NCI-H1694 (cell line): ENCODE data around the gene NMT1.
A peak's percentile ranks its signal among the peaks of the same experiment; 100 is the strongest.

Source experiments
- DNase-seq: peaks from one replicate; lab custom pipeline; 2025; lab: John Stamatoyannopoulos, UW

Gene NMT1

DNA sequence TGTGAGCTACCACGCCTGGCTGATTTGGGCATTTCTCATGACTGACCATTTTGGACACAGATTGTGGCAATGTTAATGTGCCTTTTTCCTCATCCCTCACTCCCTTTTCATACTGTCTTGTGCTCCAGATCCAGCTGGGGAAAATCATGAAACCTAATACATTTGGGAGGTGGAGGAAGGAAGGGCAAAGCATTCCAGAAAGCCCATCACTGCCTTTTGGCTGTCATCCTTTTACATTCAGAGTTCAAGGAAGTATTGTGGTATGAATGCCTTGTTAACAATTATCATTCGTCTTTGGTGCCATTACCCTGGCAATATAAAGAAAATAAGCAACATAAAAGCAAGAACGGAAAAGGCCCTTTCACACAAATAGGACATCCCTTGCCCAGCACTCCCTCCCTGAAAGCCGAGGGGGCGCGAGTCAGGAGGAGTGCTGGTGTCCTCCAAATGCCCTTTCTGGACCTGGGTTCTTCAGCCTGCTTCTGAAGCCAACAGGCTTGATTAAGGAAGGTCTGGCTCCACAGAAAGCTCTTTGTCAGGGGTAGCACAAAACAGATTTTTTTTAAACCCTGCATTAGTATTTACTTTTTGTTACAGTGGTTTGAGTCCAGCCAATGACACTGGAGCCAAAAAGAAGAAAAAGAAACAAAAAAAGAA, 20.1 kb downstream of the NMT1 start:
- no peak for DNase-seq

DNA sequence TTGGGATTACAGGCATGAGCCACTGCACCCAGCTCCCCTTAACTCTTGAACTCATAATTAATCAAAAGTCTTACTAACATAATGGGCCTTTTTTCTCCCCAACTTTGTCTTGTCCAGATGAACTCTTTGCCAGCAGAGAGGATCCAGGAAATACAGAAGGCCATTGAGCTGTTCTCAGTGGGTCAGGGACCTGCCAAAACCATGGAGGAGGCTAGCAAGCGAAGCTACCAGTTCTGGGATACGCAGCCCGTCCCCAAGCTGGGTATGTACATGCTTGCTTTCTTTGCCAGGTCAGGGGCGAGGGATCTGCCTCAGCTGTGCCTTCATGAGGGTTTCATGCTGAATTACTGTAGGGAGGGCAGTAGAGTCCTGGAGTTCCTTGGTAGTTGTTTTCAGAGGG, 25.3 kb downstream of the NMT1 start:
- no peak for DNase-seq

- DNase-seq: no peak
Measured at GRCh38 chr17:45086865-45087503, 25.9 kb downstream of the NMT1 start.

GRCh38 chr17:45087504-45087975, 26.4 kb downstream of the NMT1 start:
- DNase-seq: no peak

DNA sequence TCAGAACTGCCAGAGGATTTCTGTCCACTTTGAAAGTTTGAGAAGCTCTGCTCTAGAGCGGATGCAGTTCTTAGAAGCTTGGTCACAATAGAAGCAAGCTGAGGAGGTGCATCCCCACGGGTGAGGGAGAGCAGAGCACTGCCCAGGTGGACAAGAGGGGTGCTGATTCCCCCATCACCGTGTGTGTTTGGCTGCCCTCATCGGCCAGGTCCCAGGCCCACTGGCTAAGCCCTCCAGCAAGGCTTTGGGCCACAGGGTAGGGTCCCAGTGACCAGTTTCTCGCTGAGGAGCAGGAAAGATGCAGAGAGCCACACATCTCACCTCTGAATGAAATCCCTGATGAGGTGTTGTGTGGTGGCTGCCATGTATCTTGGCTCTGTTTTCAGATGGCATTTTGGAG, 26.9 kb downstream of the NMT1 start:
- no peak for DNase-seq

- no peak for DNase-seq
Measured at GRCh38 chr17:45088741-45089140, 27.6 kb downstream of the NMT1 start.

DNA sequence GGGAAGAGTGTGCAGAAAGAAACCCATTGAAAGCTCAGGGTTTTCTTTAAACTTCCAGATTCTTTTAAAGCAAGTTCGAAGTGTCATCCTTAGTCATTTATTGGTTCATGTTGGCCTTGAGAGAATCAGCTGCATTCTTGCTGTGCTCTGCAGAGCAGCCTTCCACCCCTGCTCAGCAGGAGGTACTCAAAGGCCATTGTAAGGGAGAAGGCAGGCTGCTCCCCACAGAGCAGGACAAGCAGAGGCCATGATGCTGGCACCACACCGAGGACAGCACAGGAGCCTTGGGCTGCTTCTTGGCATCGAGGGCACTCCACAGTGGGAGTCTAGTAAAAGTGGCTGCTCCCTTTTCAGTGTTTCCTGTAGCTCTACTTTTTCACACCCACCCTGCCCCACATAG, 29.6 kb downstream of the NMT1 start:
- no peak for DNase-seq

DNA sequence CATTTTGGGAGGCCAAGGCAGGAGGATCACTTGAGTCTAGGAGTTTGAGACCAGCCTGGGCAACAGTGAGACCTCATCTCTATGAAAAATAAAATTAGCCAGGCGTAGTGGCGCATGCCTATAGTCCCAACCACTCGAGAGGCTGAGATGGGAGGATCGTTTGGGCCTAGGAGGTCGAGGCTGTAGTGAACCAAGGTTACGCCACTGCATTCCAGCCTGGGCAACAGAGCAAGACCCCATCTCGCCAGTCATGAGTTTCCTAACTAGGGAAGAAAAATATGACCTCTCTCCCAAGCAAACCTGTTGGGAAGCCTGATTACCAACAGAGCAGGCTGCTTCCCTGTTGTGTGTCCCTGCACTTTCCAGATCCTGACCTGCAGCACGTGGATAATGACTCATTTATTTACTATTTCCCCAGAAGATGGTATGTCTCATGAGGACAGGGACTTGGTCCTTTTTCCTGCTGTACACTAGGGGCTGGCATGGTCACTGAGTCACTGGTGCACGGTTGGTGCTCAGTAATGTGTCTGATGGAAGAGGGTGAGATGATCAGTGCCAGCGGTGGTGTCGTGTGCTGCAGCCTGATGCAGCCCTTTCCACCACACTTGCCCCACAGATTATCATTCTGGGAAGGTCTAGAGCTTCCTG, 30.8 kb downstream of the NMT1 start:
- no peak for DNase-seq

DNA sequence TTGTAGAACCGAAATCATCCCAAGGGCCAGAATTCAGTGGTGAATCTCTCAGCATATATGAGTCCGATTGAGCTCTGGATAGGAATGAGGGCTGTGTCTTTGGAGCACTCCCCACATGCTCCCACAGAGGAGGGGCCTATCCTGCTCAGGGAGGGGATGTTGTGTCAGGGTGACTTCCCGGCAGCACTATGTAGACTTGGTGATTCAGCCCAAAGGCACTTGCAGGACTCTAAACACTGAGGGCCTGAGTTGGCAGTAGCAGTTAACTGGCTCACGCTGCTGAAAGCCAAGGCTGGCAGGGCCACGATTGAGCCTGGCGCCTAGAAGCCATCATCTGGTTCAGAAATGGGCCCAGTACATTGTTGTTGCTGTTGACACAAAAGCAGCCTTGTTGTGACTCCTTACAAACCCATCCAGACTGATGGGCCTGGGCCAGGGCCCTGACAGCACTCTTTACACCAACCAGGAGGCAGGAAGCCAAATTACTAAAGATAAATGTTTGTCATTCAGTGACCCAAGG, 31.9 kb downstream of the NMT1 start:
- DNase-seq: no peak

- no peak for DNase-seq
Measured at GRCh38 chr17:45093444-45094110, 32.5 kb downstream of the NMT1 start.

DNA sequence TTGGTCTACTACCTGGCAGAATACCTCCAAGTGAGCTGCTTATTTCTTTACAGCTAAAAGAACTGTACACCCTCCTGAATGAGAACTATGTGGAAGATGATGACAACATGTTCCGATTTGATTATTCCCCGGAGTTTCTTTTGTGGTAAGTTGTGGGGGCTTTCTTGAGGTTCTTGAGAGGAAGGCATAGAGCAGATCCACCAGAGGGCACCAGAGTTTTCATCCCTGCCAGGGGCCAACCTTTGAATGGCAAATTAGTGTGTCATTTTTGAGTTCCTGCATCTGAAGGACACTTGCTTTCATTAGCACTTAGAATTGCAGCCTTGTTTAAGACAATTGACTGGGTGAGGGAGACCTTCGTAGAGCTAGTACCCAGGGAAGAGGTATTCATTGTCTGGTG, 35.0 kb downstream of the NMT1 start:
- DNase-seq: peak; percentile 47

DNA sequence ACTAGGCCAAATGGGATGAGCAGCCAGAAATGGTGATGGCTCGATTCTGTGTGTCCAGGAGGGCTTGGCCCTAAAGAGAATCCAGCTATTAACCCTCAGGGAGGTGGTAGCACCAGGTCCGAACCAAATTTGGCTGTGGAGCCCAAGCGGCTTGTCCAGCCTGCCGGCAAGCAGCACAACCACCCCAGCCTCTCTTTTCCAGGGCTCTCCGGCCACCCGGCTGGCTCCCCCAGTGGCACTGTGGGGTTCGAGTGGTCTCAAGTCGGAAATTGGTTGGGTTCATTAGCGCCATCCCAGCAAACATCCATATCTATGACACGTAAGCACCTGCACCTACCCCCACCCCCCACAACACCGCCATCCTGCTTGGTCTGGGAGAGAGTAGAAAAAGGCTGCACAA, 35.8 kb downstream of the NMT1 start:
- no peak for DNase-seq

DNA sequence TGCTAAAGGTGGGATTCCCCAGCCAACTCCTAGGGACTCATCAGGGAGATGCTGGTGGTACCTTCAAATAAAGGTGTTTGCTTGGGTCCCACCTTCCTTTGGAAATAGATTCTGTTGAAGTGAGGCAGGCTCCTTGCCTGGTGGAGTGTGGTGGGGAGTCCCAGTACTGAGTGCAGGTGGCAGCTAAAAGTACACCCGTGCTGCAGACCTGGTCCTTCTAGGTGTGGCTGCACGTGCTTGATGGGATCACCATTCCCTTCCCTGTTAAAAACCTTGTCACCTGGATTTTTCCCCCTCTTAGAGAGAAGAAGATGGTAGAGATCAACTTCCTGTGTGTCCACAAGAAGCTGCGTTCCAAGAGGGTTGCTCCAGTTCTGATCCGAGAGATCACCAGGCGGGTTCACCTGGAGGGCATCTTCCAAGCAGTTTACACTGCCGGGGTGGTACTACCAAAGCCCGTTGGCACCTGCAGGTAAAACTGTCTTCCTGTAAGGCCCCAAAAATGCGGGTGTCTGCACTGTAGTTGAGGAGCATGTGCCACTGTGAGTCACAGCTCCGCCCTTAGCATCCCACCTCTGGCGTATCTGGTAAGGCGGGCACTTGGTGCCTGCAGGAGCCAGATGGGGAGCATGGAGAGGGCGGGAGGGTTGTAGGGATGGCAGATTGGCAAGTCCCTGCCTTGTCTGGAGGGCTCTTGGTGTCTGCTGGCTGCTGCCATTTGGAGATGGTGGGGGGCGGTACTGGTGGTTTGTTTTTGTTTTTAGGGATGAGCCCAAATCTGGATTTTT, 37.2 kb downstream of the NMT1 start:
- peak; percentile 91 for DNase-seq

DNA sequence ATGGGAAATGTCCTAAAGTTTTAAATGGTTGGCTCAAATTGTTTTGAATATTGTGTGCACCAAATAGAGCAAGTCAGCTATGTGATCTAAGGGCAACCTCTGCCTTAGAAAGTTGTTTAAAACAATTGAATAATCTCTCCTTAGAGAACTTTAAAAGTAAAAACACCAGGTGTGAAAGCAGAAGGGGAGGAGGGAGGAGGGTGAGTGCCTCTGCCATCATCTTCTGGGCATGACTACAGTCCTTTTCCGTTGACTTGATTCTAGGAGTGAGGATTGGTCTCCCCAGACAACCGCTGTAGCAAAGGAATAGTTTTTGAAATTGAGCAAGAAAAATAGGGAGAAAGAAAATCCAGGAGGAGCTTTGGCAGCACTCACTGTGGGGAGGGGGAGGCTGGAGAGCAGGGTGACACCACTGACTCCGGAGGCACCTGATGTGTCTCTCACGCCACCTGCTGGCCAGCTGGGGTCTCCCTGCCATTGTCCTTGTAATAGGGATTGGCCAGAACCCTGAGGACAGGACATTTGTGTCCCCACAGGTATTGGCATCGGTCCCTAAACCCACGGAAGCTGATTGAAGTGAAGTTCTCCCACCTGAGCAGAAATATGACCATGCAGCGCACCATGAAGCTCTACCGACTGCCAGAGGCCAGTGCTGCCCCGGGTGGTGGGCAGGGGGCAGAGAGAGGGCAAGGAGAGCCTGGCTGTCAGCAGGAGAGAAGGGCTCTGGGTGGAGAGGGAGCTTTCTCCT, 37.9 kb downstream of the NMT1 start:
- peak; percentile 85 for DNase-seq

- no peak for DNase-seq
Measured at GRCh38 chr17:45101546-45101882, 40.4 kb downstream of the NMT1 start.

GRCh38 chr17:45101883-45102811, 41.0 kb downstream of the NMT1 start:
- DNase-seq: no peak

DNA sequence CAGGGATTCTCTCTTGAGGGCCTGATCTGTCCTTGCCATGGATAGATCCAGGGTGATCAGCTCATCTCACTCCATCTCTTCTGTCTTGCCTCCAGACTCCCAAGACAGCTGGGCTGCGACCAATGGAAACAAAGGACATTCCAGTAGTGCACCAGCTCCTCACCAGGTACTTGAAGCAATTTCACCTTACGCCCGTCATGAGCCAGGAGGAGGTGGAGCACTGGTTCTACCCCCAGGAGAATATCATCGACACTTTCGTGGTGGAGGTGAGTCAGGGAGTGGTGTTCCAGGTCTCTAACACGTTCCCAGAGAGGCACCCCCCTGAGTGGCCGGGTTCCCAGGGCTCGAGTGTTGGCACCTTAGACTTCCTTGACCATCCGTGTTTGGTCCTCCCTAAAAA, 41.7 kb downstream of the NMT1 start:
- DNase-seq: no peak

GRCh38 chr17:45103269-45103795, 42.2 kb downstream of the NMT1 start:
- DNase-seq: no peak

GRCh38 chr17:45104029-45104428, 42.9 kb downstream of the NMT1 start:
- DNase-seq: no peak

- DNase-seq: no peak
Measured at GRCh38 chr17:45104497-45104896, 43.4 kb downstream of the NMT1 start.
